ENCODE results near the gene YDJC. TPM values are rescaled to one million over a fixed set of nuclear protein-coding genes. Genes with fewer than 3 reads are reported as not detected.

Gene YDJC
- total and polyA plus RNA-seq, 2 of the 13 experiments (the other 11 are each of a cell fraction or from before 2014, with no cell fraction given) = 15.3 to 32.0 TPM

GRCh38 chr22:21629255-21630149, at the start of gene YDJC (continued):
- TF ChIP-seq BRD4 (CRISPR knock-in tag; IDR thresholded peaks at IDR 0.05) (peak; percentile 82), ASH2L (IDR thresholded peaks at IDR 0.05; ENCODE audit: insufficient read length, low read depth, low read length) (peak; percentile 66), ZNF770 (CRISPR knock-in tag; IDR thresholded peaks at IDR 0.05) (peak; percentile 67), JARID2 (CRISPR knock-in tag; IDR thresholded peaks at IDR 0.05; ENCODE audit: insufficient replicate concordance) (no peak), SIX4 (CRISPR knock-in tag; IDR thresholded peaks at IDR 0.05) (peak; percentile 61; the same call in 1 of the 2 replicates), TCF12 (IDR thresholded peaks at IDR 0.05) (no peak), TCF12 (CRISPR knock-in tag; IDR thresholded peaks at IDR 0.05) (no peak; the same call in 1 of the 2 replicates), REPIN1 (CRISPR knock-in tag; IDR thresholded peaks at IDR 0.05; ENCODE audit: borderline replicate concordance, low read depth) (peak; percentile 81), ZSCAN25 (CRISPR knock-in tag; IDR thresholded peaks at IDR 0.05) (peak; percentile 78; the same call in 1 of the 2 replicates), ZFP37 (CRISPR knock-in tag; IDR thresholded peaks at IDR 0.05; ENCODE audit: borderline replicate concordance) (peak; percentile 94; the same call in 1 of the 2 replicates), STAT6 (CRISPR knock-in tag; IDR thresholded peaks at IDR 0.05; ENCODE audit: borderline replicate concordance) (peak; percentile 81; the same call in 1 of the 2 replicates), KMT2B (CRISPR knock-in tag; IDR thresholded peaks at IDR 0.05) (peak; percentile 71; the same call in 1 of the 2 replicates), CEBPB (IDR thresholded peaks at IDR 0.05; ENCODE audit: borderline replicate concordance, low read depth, low read length) (no peak), ZNF335 (CRISPR knock-in tag; IDR thresholded peaks at IDR 0.05) (peak; percentile 84), ZNF839 (CRISPR knock-in tag; IDR thresholded peaks at IDR 0.05; ENCODE audit: borderline replicate concordance) (0 out of 2 replicates have a peak, but pooled peaks have one; percentile 69), ZBTB26 (CRISPR knock-in tag; IDR thresholded peaks at IDR 0.05; ENCODE audit: borderline replicate concordance) (0 out of 2 replicates have a peak, but pooled peaks have one; percentile 38), STAT5B (CRISPR knock-in tag; IDR thresholded peaks at IDR 0.05) (peak; percentile 84), EEA1 (CRISPR knock-in tag; IDR thresholded peaks at IDR 0.05; ENCODE audit: borderline replicate concordance) (peak; percentile 56; the same call in 1 of the 2 replicates), MED8 (CRISPR knock-in tag; IDR thresholded peaks at IDR 0.05; ENCODE audit: insufficient replicate concordance) (peak; percentile 62)
- TF ChIP-seq, protein P1, sequence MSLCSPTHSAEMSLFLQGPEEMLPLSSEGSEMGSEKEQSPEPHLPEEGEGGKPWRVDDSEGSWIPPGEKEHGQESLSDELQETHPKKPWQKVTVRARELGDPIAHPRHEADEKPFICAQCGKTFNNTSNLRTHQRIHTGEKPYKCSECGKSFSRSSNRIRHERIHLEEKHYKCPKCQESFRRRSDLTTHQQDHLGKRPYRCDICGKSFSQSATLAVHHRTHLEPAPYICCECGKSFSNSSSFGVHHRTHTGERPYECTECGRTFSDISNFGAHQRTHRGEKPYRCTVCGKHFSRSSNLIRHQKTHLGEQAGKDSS (CRISPR knock-in tag; IDR thresholded peaks at IDR 0.05; ENCODE audit: borderline replicate concordance, low read depth) = peak; percentile 98
